Measurements from ENCODE around the gene WBP1L. TPM values are rescaled to one million over a fixed set of nuclear protein-coding genes. Genes with fewer than 3 reads are reported as not detected.
"Not testable (repeated sequence)": the region's sequence is repeated elsewhere in the genome, so short reads cannot be mapped to it uniquely, and the experiment has no call there.

Gene WBP1L
- total RNA-seq, 1 experiment from 2014 or later: 23.8 TPM

GRCh38 chr10:102740229-102740628 is 3.5 kb upstream of the WBP1L start:
- intact Hi-C loops (cut with micrococcal nuclease): no loop called here
- ChIA-PET CTCF (interaction anchor here (0.6 kb wide), 1 partner anchor 155 kb away, joined by 5 read pairs; no protein-coding TSS in a partner anchor), POLR2A (ENCODE audit: unreplicated experiment) (no interaction called here)

GRCh38 chr10:102741726-102742237 is 2.0 kb upstream of the WBP1L start:
- Histone ChIP-seq H3K36me3 (ENCODE audit: low read depth, low read length) (no peaks in the 10 kb centered on the region), H3K4me1 (ENCODE audit: insufficient read depth, low read length) (peaks cover 14% of the 10 kb centered on the region; the same call in 1 of the 2 replicates), H3K4me2 (ENCODE audit: low read length) (no peak overlapping the region), H3K27ac (ENCODE audit: low read length) (no peak overlapping the region), H3K79me2 (ENCODE audit: low read length) (peaks cover 29% of the 10 kb centered on the region), H3K9me2 (replicated peaks; ENCODE audit: low read length) (no peaks in the 10 kb centered on the region), H3K9me3 (ENCODE audit: low read length) (no peaks in the 10 kb centered on the region), H2AFZ (ENCODE audit: low read length) (no peak overlapping the region), H4K20me1 (ENCODE audit: low read length) (no peaks in the 10 kb centered on the region), H3K27me3 (ENCODE audit: low read length) (no peaks in the 10 kb centered on the region), H3K4me3 (ENCODE audit: low read length) (no peak overlapping the region), H3F3A (ENCODE audit: low read length, unreplicated experiment) (no peaks in the 10 kb centered on the region), H3K9ac (ENCODE audit: low read length) (no peak overlapping the region)
- DNase-seq (no peak), ATAC-seq (no peak)
- POLR2A ChIA-PET (ENCODE audit: unreplicated experiment): no interaction called here
- TF ChIP-seq EZH2phosphoT487 (IDR thresholded peaks at IDR 0.05; ENCODE audit: borderline replicate concordance, low read length) (no peak), CTCF (conservative IDR thresholded peaks at IDR 0.05; ENCODE audit: low read depth, low read length) (no peak), EZH2 (IDR thresholded peaks at IDR 0.05; ENCODE audit: low read length, unreplicated experiment) (no peak)
- CTCF ChIA-PET: no interaction called here
- no TSS peak for BruUV-seq (replicated peaks)
- intact Hi-C loops (cut with micrococcal nuclease): no loop called here

More at GRCh38 chr10:102740229-102740628, 3.5 kb upstream of the WBP1L start:
- Histone ChIP-seq H3K4me2 (ENCODE audit: low read length) (no peak overlapping the region), H4K20me1 (ENCODE audit: low read length) (no peaks in the 10 kb centered on the region), H3K9me3 (ENCODE audit: low read length) (no peaks in the 10 kb centered on the region), H3K27me3 (ENCODE audit: low read length) (no peaks in the 10 kb centered on the region), H2AFZ (ENCODE audit: low read length) (no peak overlapping the region), H3K9me2 (replicated peaks; ENCODE audit: low read length) (no peaks in the 10 kb centered on the region), H3K4me3 (ENCODE audit: low read length) (no peak overlapping the region), H3F3A (ENCODE audit: low read length, unreplicated experiment) (no peaks in the 10 kb centered on the region), H3K27ac (ENCODE audit: low read length) (no peak overlapping the region), H3K4me1 (ENCODE audit: insufficient read depth, low read length) (peaks cover 10% of the 10 kb centered on the region; the same call in 1 of the 2 replicates), H3K79me2 (ENCODE audit: low read length) (peaks cover 14% of the 10 kb centered on the region), H3K36me3 (ENCODE audit: low read depth, low read length) (no peaks in the 10 kb centered on the region), H3K9ac (ENCODE audit: low read length) (no peak overlapping the region)
- no TSS peak for BruUV-seq (replicated peaks)
- no peak for TF ChIP-seq EZH2 (IDR thresholded peaks at IDR 0.05; ENCODE audit: low read length, unreplicated experiment)
- no peak for TF ChIP-seq CTCF (conservative IDR thresholded peaks at IDR 0.05; ENCODE audit: low read depth, low read length)
- TF ChIP-seq EZH2phosphoT487 (IDR thresholded peaks at IDR 0.05; ENCODE audit: borderline replicate concordance, low read length): no peak
- DNase-seq (no peak), ATAC-seq (no peak)

- H2AFZ ChIP-seq (ENCODE audit: low read length); DNase-seq; H3K9ac ChIP-seq (ENCODE audit: low read length); H3K9me3 ChIP-seq (ENCODE audit: low read length); H3K27me3 ChIP-seq (ENCODE audit: low read length); H4K20me1 ChIP-seq (ENCODE audit: low read length); BruUV-seq (replicated peaks); H3F3A ChIP-seq (ENCODE audit: low read length, unreplicated experiment); POLR2A ChIA-PET (ENCODE audit: unreplicated experiment); H3K36me3 ChIP-seq (ENCODE audit: low read depth, low read length); ATAC-seq; H3K4me2 ChIP-seq (ENCODE audit: low read length); H3K9me2 ChIP-seq (replicated peaks; ENCODE audit: low read length); intact Hi-C loops (cut with micrococcal nuclease); CTCF ChIA-PET; H3K4me3 ChIP-seq (ENCODE audit: low read length); H3K27ac ChIP-seq (ENCODE audit: low read length): not testable (repeated sequence)
- Histone ChIP-seq H3K79me2 (ENCODE audit: low read length) (peaks cover 31% of the 10 kb centered on the region), H3K4me1 (ENCODE audit: insufficient read depth, low read length) (peaks cover 14% of the 10 kb centered on the region; the same call in 1 of the 2 replicates)
Observed at GRCh38 chr10:102742313-102742712, 1.4 kb upstream of the WBP1L start.

Data from PC-3 (cell line).